HG02571 (cell line): ENCODE measurements around the gene CHN2.
"Not testable (repeated sequence)": the region's sequence is repeated elsewhere in the genome, so short reads cannot be mapped to it uniquely, and the experiment has no call there.

ENCODE experiments used
- ATAC-seq: cut with Tn5 transposase; IDR thresholded peaks from one replicate; pipeline ENCODE4 v1.9.1; 2021; ENCODE audit warnings: mild to moderate bottlenecking, moderate library complexity; ENCODE audit not compliant: unreplicated experiment

The CHN2 gene

GRCh38 chr7:29255199-29255878 is 60.8 kb downstream of the CHN2 start:
- ATAC-seq: no peak

GRCh38 chr7:29255906-29256692 is 61.5 kb downstream of the CHN2 start:
- ATAC-seq: no peak

- no peak for ATAC-seq
These were observed 62.1 kb downstream of the CHN2 start for GRCh38 chr7:29256693-29257002.

GRCh38 chr7:29258951-29259350 is 64.4 kb downstream of the CHN2 start:
- ATAC-seq: no peak

GRCh38 chr7:29262191-29262917 is 67.8 kb downstream of the CHN2 start:
- ATAC-seq: no peak

- not testable (repeated sequence) for ATAC-seq
These were observed 69.1 kb downstream of the CHN2 start for GRCh38 chr7:29263601-29264207.

GRCh38 chr7:29265208-29265923 is 70.8 kb downstream of the CHN2 start:
- no peak for ATAC-seq

- no peak for ATAC-seq
These were observed 75.4 kb downstream of the CHN2 start for GRCh38 chr7:29269935-29270334.

- no peak for ATAC-seq
These were observed 76.2 kb downstream of the CHN2 start for GRCh38 chr7:29270594-29271318.

- no peak for ATAC-seq
These were observed 76.7 kb downstream of the CHN2 start for GRCh38 chr7:29271319-29271658.

GRCh38 chr7:29272057-29272456 is 77.5 kb downstream of the CHN2 start:
- no peak for ATAC-seq

GRCh38 chr7:29274146-29275017 is 79.8 kb downstream of the CHN2 start:
- ATAC-seq: no peak

GRCh38 chr7:29275018-29275318 is 80.4 kb downstream of the CHN2 start:
- no peak for ATAC-seq

GRCh38 chr7:29275493-29275892 is 80.9 kb downstream of the CHN2 start:
- no peak for ATAC-seq

- no peak for ATAC-seq
These were observed 81.6 kb downstream of the CHN2 start for GRCh38 chr7:29276199-29276598.

GRCh38 chr7:29276806-29277205 is 82.2 kb downstream of the CHN2 start:
- no peak for ATAC-seq

GRCh38 chr7:29277436-29278215 is 83.1 kb downstream of the CHN2 start:
- no peak for ATAC-seq

GRCh38 chr7:29278337-29279069 is 83.9 kb downstream of the CHN2 start:
- ATAC-seq: no peak
